HG02623 (cell line): Measurements from ENCODE around the gene CCDC186.

Experiments
- ATAC-seq: cut with Tn5 transposase; IDR thresholded peaks from one replicate; pipeline ENCODE4 v1.9.1; 2021; ENCODE audit warnings: moderate library complexity; ENCODE audit not compliant: unreplicated experiment

The CCDC186 gene

GRCh38 chr10:114071178-114071577, 102.8 kb downstream of the CCDC186 start:
- ATAC-seq, result no peak
